ENCODE measurements around the gene FMN2. TPM values are rescaled to one million over a fixed set of nuclear protein-coding genes. Genes with fewer than 3 reads are reported as not detected.

FMN2 gene
- total RNA-seq, 1 experiment from 2014 or later = 0.59 TPM

- WGBS (ENCODE audit: extremely low coverage, insufficient read length, low lambda C conversion rate) = no CpG with 5 or more reads among the region's 2 CpGs
- no peak overlapping the region for H3K18ac ChIP-seq (ENCODE audit: insufficient read length, low read depth, low read length)
Measured at GRCh38 chr1:240508950-240509349, 417.3 kb downstream of the FMN2 start.

More at GRCh38 chr1:240508950-240509349, 417.3 kb downstream of the FMN2 start:
- no peaks in the 10 kb centered on the region for H3K9me3 Mint-ChIP-seq
- Histone ChIP-seq H4K91ac (ENCODE audit: insufficient read length, low read depth, low read length) (no peak overlapping the region), H3K4me1 (ENCODE audit: insufficient read depth, low read length) (no peaks in the 10 kb centered on the region), H3K56ac (ENCODE audit: insufficient read length, low read depth, low read length) (no peak overlapping the region), H2BK20ac (ENCODE audit: low read depth, low read length, poor library complexity, severe bottlenecking) (no peak overlapping the region), H2BK120ac (ENCODE audit: low read depth, low read length, poor library complexity, severe bottlenecking) (no peak overlapping the region), H3K23ac (ENCODE audit: insufficient read length, low read depth, low read length) (no peak overlapping the region), H3K14ac (ENCODE audit: insufficient read depth, low read length) (no peak overlapping the region), H3K23me2 (ENCODE audit: insufficient read length, low read depth, low read length, poor library complexity, severe bottlenecking) (no peaks in the 10 kb centered on the region), H2AK5ac (ENCODE audit: insufficient read length, low read length) (no peak overlapping the region), H2AFZ (ENCODE audit: low read length) (no peak overlapping the region), H4K5ac (ENCODE audit: insufficient read length, low read depth, low read length) (no peak overlapping the region), H3K79me1 (ENCODE audit: insufficient read depth, low read depth, low read length, poor library complexity, severe bottlenecking) (no peaks in the 10 kb centered on the region), H2BK5ac (ENCODE audit: insufficient read length, low read length) (no peak overlapping the region), H3K27me3 (ENCODE audit: insufficient read depth, low read length) (no peaks in the 10 kb centered on the region), H2BK12ac (ENCODE audit: insufficient read length, low read depth, low read length) (no peak overlapping the region), H3K27ac (ENCODE audit: insufficient read length, low read depth, low read length) (no peak overlapping the region), H3K4me2 (ENCODE audit: insufficient read depth, insufficient read length, low read length) (no peak overlapping the region), H3K9me3 (ENCODE audit: control insufficient read depth, low read depth, low read length) (no peaks in the 10 kb centered on the region), H4K20me1 (ENCODE audit: control insufficient read depth, insufficient read depth, insufficient read length) (no peaks in the 10 kb centered on the region), H3T11ph (ENCODE audit: low read length) (no peak overlapping the region), H3K4ac (ENCODE audit: low read depth, low read length) (no peak overlapping the region), H2BK15ac (ENCODE audit: low read depth, low read length) (no peak overlapping the region), H3K9ac (ENCODE audit: extremely low read depth, insufficient read length, low read length) (no peak overlapping the region), H4K8ac (replicated peaks; ENCODE audit: insufficient read length, low read depth, low read length) (no peak overlapping the region), H3K79me2 (ENCODE audit: insufficient read depth, low read length) (no peaks in the 10 kb centered on the region)
- no peak for DNase-seq
- H3K4me3 Mint-ChIP-seq = no peak overlapping the region
- TF ChIP-seq CTCF (conservative IDR thresholded peaks at IDR 0.05) = no peak
- no peaks in the 10 kb centered on the region for H3K36me3 Mint-ChIP-seq (ENCODE audit: insufficient read depth in 1 of 3, low read depth in 3 of 3)
- H3K27ac Mint-ChIP-seq = no peak overlapping the region
- H3K27me3 Mint-ChIP-seq (ENCODE audit: low read depth) = no peaks in the 10 kb centered on the region; the same call in none of the 2 replicates
- H3K4me1 Mint-ChIP-seq = no peaks in the 10 kb centered on the region
